KOPT-K1 (cell line): Measurements from ENCODE around the gene RPTOR.

Experiments
- H3K27ac ChIP-seq: fragments of 200-600 bp; sonication (generic); 2 replicates; pipeline ENCODE4 v1.5.1; 2016; ENCODE audit warnings: antibody characterized with exemption, mild to moderate bottlenecking, low read depth, low read length; ENCODE audit not compliant: poor library complexity, severe bottlenecking
- H3K36me3 ChIP-seq: fragments of 200-600 bp; sonication (generic); 2 replicates; pipeline ENCODE4 v1.5.1; 2017; ENCODE audit warnings: antibody characterized with exemption, mild to moderate bottlenecking, low read length, moderate library complexity; ENCODE audit not compliant: insufficient read depth
- H3K9me3 ChIP-seq: fragments of 200-600 bp; sonication (generic); 2 replicates; pipeline ENCODE4 v1.5.1; 2017; ENCODE audit warnings: antibody characterized with exemption, low read length, mild to moderate bottlenecking; ENCODE audit not compliant: insufficient read depth, poor library complexity, severe bottlenecking

The RPTOR gene

GRCh38 chr17:80822700-80823410 lies 278.2 kb downstream of the RPTOR start:
- Histone ChIP-seq H3K36me3 (peaks cover 75% of the 10 kb centered on the region), H3K9me3 (no peaks in the 10 kb centered on the region), H3K27ac (peak overlapping the region; percentile 20)

- Histone ChIP-seq H3K9me3 (no peaks in the 10 kb centered on the region), H3K27ac (peak overlapping the region; percentile 44), H3K36me3 (peaks cover 76% of the 10 kb centered on the region)
These were observed 280.2 kb downstream of the RPTOR start for GRCh38 chr17:80824549-80825470.

- Histone ChIP-seq H3K9me3 (no peaks in the 10 kb centered on the region), H3K36me3 (peaks cover 85% of the 10 kb centered on the region), H3K27ac (peak overlapping the region; percentile 44)
These were observed 281.1 kb downstream of the RPTOR start for GRCh38 chr17:80825471-80826345.

- H3K9me3 ChIP-seq: no peaks in the 10 kb centered on the region
- H3K36me3 ChIP-seq: peaks cover 82% of the 10 kb centered on the region
- H3K27ac ChIP-seq: peak overlapping the region; percentile 44
These were observed 281.8 kb downstream of the RPTOR start for GRCh38 chr17:80826346-80826954.

GRCh38 chr17:80826955-80827645 lies 282.5 kb downstream of the RPTOR start:
- Histone ChIP-seq H3K9me3 (no peaks in the 10 kb centered on the region), H3K36me3 (peaks cover 76% of the 10 kb centered on the region), H3K27ac (peak overlapping the region; percentile 44)

GRCh38 chr17:80827646-80828643 lies 283.3 kb downstream of the RPTOR start:
- H3K9me3 ChIP-seq: no peaks in the 10 kb centered on the region
- H3K27ac ChIP-seq: peak overlapping the region; percentile 44
- H3K36me3 ChIP-seq: peaks cover 67% of the 10 kb centered on the region

- H3K9me3 ChIP-seq: no peaks in the 10 kb centered on the region
- peaks cover 54% of the 10 kb centered on the region for H3K36me3 ChIP-seq
- H3K27ac ChIP-seq: no peak overlapping the region
These were observed 284.7 kb downstream of the RPTOR start for GRCh38 chr17:80829166-80829813.

GRCh38 chr17:80830020-80830780 lies 285.6 kb downstream of the RPTOR start:
- Histone ChIP-seq H3K27ac (no peak overlapping the region), H3K36me3 (peaks cover 45% of the 10 kb centered on the region), H3K9me3 (no peaks in the 10 kb centered on the region)

GRCh38 chr17:80831491-80831890 lies 286.9 kb downstream of the RPTOR start:
- Histone ChIP-seq H3K36me3 (peaks cover 32% of the 10 kb centered on the region), H3K27ac (peak overlapping the region; percentile 90), H3K9me3 (no peaks in the 10 kb centered on the region)

- peaks cover 24% of the 10 kb centered on the region for H3K36me3 ChIP-seq
- H3K9me3 ChIP-seq: no peaks in the 10 kb centered on the region
- peak overlapping the region; percentile 90 for H3K27ac ChIP-seq
These were observed 287.6 kb downstream of the RPTOR start for GRCh38 chr17:80832266-80832676.

- H3K36me3 ChIP-seq: peaks cover 22% of the 10 kb centered on the region; the same call in 1 of the 2 replicates
- peak overlapping the region; percentile 90 for H3K27ac ChIP-seq
- H3K9me3 ChIP-seq: no peaks in the 10 kb centered on the region
These were observed 288.4 kb downstream of the RPTOR start for GRCh38 chr17:80832888-80833583.
